IPS-18c (cell line): ENCODE data around the gene TBC1D16.
"Not testable (repeated sequence)": the region's sequence is repeated elsewhere in the genome, so short reads cannot be mapped to it uniquely, and the experiment has no call there.

Experiments
- H3K4me3 ChIP-seq: 2 replicates; pipeline ENCODE4 v1.7.0; 2013; ENCODE audit warnings: low read depth, mild to moderate bottlenecking, low read length, moderate library complexity; ENCODE audit not compliant: insufficient read depth
- H3K9me3 ChIP-seq: one replicate; pipeline ENCODE4 v1.6.1; 2013; ENCODE audit warnings: mild to moderate bottlenecking, low read length, moderate library complexity; ENCODE audit not compliant: control insufficient read depth, insufficient read depth

Gene TBC1D16

DNA sequence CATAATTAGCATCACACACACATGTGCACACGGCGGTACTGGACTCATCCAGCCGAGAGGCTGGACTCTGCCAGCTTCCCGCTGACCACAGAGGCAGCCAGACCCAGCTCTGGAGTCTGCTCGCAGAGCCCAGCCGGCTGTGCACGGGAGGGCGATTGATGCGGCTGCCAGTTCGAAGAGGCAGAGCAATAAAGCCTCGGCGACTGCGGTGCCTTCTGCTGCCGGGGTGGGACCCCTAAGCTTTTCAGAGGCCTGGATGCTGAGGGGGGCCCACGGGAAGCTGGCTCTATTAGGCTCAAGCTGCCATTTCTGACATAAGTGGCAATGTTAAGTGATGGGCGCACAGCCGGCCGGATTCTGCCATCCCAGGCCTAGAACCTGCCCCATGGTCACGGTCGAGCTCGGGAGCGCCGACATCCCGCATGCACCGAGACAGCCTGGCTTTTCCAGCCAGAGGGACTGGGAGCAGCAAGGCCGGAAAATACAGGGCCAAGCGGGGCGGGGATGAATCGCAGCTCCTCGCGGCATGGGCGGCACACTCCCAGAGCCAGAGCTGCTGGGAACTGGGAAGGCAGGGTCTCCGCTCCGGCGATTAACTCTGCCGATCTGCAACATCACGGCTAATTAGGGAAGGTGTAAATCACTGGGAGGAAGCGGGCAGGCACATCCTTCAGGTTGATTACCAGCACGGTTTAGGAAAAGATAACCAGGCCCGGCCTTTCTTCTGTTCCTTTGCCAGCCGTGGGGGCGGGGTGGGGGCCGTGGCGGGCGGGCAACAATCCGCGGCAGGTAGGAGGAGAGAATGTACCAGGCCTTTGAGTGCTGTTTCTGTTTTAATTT, 57.7 kb downstream of the TBC1D16 start:
- Histone ChIP-seq H3K9me3 (no peaks in the 10 kb centered on the region), H3K4me3 (no peak overlapping the region)

DNA sequence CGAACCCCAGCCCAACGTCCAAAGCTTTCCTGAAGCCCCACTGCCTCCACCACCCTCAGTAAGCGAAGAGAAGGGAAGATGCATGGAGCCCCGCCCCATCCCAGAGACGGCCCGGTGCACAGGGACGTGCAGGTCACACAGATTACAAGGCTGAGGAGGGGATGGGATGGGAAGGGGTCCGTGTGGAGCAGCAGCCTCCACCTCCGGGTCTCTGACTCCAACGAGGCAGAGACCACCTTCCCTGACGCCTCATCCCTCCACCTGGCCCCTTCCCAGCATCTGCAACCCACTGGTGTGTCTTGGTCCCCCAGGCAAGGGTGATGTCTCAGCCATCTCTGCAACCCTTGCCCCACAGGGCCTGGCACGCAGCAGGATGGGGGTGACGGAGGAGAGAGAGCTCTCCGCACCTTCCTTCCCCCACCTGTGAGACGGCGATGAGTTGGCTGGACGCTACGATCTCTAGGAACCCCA, 58.5 kb downstream of the TBC1D16 start:
- H3K4me3 ChIP-seq, result no peak overlapping the region
- H3K9me3 ChIP-seq, result no peaks in the 10 kb centered on the region

DNA sequence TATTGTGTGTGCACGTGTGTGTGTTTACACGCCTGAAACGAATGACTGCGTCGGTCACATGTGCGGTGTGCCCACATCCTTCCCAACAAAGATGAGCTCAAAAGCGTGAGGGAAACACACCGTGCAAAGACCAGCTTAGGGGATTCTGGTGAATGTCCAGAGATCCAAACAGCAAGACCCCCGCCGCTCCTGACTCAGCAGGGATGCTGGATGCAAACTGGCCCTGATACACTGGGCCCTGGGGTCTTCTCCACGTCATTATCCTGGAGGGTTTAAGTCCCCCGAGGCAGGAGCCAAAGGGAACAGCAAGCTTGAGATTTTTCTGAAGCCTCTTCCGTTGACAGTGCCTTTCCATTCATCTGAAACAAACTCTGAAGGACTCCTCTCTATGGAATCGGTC, 59.2 kb downstream of the TBC1D16 start:
- no peaks in the 10 kb centered on the region for H3K9me3 ChIP-seq
- no peak overlapping the region for H3K4me3 ChIP-seq

DNA sequence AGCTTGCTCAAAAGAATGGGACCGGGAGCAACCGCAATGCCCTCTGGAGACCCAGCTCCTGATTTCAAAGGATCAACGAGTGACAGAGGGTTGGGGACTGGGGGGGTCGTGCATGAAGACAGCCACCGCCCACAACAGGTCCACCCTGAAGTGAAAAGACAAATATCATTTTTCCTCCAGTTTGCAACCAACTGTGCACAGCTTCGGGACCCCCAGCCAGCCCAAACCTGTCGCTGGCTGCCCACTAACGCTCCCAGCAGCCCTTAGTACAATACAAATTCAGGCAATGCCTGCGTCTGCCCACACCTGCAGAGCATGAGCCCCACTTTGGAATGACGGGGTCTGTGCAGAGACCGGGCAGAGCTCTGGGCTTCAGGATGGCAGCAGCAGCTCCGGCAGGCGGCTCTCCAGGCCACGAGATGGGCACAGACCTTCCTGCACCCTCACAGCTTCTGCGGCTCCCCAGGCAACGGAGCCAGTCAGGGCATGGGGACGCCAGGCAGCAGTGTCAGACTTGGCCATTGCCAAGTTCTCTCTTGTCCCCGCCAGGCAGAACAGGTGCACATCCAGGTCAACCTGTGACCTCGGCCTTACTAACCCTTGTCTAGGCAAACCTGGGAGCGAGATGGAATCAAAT, 60.1 kb downstream of the TBC1D16 start:
- no peak overlapping the region for H3K4me3 ChIP-seq
- no peaks in the 10 kb centered on the region for H3K9me3 ChIP-seq

DNA sequence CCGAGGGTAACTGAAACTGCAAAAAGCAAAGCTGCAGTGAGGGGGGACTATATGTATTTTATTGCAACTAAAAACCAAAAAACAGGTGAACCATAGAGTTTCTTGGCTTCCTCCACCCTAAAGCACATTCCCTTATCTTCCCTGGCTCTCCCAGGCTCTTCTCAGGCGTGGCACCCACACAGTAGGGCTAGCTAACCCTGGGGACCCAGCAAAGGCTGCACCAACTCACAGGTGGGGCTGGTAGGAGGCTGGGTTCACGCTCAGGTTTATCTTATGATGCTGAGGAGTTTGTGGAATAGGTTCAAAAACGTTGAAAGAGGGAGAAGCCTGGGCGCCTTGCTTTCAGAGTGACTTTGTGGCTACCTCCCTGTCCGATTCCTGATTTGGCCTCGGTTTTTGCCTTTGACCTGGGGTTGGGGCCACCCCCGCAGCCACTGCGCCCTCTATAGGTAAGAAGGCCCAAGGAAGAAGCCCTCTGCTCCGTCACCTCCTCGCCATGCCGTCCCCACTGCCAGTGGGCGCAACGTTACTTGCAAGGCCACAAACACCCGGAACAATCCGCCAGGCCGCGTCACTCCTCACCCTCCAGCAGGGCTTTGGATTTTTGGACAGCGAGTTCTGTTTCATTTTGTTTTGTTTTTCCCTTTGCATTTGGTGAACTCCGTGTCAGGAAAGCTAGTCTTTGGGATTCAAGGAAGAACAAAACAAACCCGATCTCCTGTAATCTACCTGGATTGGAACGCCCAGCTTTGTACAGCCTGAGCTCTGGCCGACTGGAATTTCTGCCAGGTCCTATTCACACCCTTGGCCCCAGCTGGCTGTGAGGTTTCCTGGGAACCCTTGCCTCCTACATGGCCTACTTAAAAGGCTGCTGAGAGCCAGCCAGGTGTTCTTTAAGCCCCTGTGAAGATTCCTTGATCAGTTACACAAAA, 60.8 kb downstream of the TBC1D16 start:
- H3K4me3 ChIP-seq, result no peak overlapping the region
- no peaks in the 10 kb centered on the region for H3K9me3 ChIP-seq

DNA sequence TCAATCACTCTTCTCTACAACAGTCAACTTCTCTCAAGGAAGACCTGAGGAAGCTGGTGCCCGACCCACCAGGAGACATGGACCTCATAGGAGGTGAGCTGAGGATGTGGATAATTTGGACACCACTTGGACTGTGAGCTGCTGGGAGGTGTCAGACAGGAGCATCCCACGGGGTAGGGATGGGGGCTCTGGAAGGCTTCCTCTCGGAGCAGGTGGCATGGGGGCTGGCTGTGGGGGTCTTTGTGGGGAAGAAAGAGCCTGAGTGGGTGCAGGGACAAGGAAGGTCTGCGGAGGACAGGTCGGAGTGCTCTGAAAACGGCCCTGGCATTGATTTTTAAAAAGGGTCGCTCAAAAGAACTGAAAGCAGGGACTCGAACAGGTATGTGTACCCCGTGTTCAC, 64.0 kb downstream of the TBC1D16 start:
- no peak overlapping the region for H3K4me3 ChIP-seq
- H3K9me3 ChIP-seq, result no peaks in the 10 kb centered on the region

DNA sequence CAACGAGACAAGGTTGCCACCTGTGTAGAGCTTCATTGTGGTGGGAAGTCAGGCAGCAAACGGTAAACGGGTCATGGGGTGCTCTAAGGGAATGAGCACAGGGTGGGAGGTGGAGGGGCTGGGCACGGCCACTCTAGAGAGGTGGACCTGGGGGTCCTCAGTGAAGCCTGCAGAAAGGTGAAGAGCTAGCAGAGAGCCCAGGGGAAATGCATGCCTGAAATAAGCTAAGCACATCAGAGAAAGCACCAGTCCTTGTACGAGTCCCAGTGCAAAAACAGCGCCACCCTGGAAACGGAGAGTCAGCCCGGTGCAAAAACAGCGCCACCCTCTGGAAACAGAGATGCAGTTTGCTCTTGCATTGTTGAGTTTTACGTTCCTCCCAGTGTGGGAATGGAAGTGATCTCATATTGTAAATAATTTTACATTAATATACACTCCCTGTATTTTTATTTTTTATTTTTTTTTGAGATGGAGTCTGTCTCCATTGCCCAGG, 65.0 kb downstream of the TBC1D16 start:
- Histone ChIP-seq H3K9me3 (no peaks in the 10 kb centered on the region), H3K4me3 (no peak overlapping the region)

DNA sequence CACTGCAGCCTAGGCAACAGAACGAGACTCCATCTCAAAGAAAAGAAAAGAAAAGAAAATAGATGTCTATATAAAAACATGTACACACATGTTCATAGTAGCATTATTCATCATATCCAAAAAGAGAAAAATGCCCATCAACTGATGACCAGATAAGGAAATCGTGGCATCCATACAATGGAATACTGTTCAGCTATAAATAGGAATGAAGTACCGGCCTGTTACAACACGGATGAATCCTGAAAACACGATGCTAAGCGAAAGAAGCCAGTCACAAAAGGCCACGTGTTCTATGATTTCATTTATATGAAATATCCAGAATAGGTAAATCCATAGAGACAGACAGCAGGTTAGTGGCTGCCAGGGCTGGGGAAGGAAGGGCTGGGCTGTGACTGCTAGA, 65.8 kb downstream of the TBC1D16 start:
- Histone ChIP-seq H3K9me3 (no peaks in the 10 kb centered on the region), H3K4me3 (no peak overlapping the region)

DNA sequence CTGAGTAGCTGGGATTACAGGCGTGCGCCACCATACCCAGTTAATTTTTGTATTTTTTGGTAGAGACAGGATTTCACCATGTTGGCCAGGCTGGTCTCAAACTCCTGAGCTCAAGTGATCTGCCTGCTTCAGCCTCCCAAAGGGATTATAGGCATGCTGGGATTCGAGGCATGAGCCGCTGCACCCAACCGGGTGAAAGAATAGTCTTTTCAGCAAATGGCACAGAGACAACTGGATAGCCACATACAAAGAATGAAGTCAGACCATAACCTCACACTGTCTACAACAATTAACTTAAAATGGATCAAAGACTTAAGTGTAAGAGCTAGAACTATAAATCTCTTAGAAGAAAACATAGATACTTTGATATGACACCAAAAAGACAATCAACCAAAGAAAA, 67.6 kb downstream of the TBC1D16 start:
- no peak overlapping the region for H3K4me3 ChIP-seq
- H3K9me3 ChIP-seq, result no peaks in the 10 kb centered on the region

DNA sequence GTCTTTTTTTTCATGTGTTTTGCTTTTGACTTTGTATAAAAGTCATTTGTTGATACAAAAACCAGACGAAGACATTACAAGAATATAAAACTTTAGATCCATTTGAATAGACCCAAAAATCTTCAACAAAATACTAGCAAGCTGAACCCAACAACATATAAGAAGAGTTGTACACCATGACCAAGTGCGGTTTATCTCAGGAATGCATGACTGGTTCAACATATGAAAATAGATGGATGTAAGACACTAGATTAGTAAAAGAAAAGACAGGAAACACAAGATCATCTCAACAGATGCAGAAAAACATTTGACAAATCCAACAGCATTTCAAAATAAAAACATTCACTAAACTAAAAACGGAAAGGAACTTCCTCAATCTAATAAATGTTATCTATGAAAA, 69.0 kb downstream of the TBC1D16 start:
- no peaks in the 10 kb centered on the region for H3K9me3 ChIP-seq
- H3K4me3 ChIP-seq, result no peak overlapping the region

DNA sequence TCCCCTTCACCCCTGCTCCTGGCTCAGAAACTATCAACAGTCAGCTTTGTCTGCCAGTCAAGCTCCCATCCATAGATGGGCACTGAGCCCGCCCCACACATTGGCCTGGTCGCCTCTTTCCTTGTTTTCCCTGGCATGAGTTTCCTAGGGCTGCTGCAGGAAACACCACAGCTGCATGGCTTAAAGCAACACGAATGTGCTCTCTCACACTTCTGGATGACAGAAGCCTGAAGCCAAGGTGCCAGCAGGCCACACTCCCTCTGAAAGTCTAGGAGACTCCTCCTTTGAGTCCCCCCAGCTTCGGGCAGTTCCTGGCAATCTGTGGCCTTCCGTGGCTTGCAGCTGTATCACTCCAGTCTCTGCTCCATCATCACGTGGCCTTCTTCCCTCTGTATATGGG, 69.9 kb downstream of the TBC1D16 start:
- Histone ChIP-seq H3K9me3 (peaks cover 2% of the 10 kb centered on the region), H3K4me3 (no peak overlapping the region)

DNA sequence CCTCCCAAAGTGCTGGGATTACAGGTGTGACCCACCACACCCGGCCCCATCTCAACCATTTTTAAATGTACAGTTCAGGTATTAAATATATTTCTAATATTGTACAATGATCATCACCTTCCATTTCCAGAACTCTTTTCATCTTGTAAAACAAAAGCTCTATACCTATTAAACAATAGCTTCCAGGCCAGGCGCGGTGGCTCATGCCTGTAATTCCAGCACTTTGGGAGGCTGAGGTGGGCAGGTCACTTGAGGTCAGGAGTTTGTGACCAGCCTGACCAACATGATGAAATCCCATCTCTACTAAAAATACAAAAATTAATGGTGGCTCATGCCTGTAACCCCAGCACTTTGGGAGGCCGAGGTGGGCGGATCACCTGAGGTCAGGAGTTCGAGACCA, 73.2 kb downstream of the TBC1D16 start:
- not testable (repeated sequence) for H3K4me3 ChIP-seq, H3K9me3 ChIP-seq

DNA sequence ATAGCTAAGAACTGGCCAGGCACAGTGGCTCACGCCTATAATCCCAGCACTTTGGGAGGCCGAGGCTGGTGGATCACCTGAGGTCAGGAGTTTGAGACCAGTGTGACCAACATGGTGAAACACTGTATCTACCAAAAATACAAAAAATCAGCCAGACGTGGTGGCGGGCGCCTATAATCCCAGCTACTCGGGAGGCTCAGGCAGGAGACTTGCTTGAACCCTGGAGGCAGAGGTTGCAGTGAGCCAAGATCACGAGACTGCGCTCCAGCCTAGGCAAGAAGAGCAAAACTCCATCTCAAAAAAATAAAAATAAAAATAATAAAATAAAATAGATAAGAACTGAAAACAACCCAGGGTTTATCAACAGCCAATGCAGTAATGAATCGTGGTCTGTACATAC, 74.1 kb downstream of the TBC1D16 start:
- H3K9me3 ChIP-seq, result not testable (repeated sequence)

DNA sequence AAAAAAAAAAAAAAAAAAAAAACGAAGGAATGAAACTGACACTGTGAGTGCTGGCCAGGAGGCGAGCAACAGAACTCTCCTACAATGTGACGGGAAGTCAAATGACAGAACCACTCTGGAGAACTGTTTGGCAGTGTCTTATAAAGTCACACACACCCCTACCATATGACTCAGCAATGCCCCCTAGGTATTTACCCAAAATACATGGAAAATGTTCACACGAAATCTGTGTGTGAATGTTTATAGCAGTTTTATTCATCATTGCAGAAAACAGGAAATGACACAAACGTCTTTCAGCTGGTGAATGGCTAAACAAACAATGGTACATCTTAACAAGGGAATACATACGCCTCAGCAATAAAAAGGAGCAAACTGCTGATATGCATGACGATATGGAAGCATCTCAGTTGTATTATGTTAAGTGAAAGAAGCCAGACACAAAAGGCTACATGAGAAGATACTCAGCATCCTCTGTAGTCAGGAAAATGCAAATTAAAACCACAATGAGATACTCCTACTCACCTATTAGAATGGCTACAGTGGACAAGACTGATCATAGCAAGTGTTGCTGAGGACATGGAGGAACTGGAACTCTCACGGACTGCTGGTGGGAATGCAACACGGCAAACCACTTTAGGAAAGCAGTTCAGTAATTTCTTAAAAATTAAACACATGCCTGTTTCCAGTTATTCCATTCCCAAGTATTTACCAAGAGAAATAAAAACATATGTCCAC, 74.7 kb downstream of the TBC1D16 start:
- Histone ChIP-seq H3K9me3 (peaks cover 2% of the 10 kb centered on the region), H3K4me3 (no peak overlapping the region)

More for the DNA sequence above, 74.1 kb downstream of the TBC1D16 start:
- not testable (repeated sequence) for H3K4me3 ChIP-seq

DNA sequence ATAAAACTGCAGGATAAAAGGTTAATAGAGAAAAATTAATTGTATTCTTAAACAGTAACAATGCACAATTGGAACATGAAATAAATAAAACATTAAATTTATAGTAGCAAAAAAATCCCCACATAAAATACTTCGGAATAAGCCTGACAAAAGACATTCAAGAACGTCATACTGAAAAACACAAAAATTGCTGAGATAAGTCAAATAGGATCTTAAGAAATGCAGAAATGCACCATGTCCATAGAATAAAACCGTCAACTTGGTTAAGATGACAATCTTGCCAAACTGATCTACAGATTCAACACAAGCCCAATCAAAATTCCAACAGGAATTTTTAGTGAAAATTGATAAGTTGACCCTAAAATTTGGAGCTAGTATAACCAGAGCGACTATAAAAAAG, 76.6 kb downstream of the TBC1D16 start:
- Histone ChIP-seq H3K9me3 (peaks cover 2% of the 10 kb centered on the region), H3K4me3 (no peak overlapping the region)

DNA sequence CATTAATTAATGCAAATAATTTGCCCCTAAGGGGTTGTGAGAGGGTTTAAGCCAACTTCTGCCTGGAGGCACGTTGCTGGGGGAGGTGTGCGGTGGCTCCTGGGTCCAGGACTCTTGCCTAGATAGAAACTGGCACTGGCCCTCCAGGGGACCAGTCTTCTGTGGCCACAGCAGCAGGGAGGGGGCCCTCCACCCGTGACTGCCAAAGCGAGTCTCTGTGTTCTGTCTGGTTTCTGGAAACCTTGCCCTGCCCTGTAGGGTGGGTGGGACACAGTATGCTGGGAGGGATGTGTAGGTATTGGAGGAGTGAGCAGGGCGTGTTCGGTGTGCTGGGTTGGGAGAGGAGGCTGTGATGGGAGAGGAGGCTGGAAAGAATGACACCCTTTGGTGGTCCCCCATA, 78.8 kb downstream of the TBC1D16 start:
- Histone ChIP-seq H3K4me3 (no peak overlapping the region), H3K9me3 (peaks cover 2% of the 10 kb centered on the region)

DNA sequence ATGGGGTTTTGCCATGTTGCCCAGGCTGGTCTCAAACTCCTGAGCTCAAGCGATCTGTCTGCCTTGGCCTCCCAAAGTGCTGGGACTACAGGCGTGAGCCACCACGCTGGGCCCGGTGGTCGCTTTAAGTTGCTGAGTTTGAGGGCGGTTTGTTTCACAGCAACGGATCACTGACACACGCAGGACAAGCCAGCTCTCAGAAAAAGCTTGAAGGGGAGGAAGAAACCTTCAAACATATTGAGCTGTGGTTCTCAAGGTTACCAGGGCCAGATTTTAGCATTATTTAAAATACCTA, 79.3 kb downstream of the TBC1D16 start:
- H3K4me3 ChIP-seq, H3K9me3 ChIP-seq: not testable (repeated sequence)
